HG02642 (cell line): ENCODE data around the gene MAP3K20.
"Not testable (repeated sequence)": the region's sequence is repeated elsewhere in the genome, so short reads cannot be mapped to it uniquely, and the experiment has no call there.

Experiments
- ATAC-seq: cut with Tn5 transposase; IDR thresholded peaks from one replicate; pipeline ENCODE4 v1.9.1; 2021; ENCODE audit warnings: mild to moderate bottlenecking; ENCODE audit not compliant: unreplicated experiment, poor library complexity

The MAP3K20 gene

GRCh38 chr2:173249661-173250641, 174.3 kb downstream of the MAP3K20 start:
- no peak for ATAC-seq

DNA sequence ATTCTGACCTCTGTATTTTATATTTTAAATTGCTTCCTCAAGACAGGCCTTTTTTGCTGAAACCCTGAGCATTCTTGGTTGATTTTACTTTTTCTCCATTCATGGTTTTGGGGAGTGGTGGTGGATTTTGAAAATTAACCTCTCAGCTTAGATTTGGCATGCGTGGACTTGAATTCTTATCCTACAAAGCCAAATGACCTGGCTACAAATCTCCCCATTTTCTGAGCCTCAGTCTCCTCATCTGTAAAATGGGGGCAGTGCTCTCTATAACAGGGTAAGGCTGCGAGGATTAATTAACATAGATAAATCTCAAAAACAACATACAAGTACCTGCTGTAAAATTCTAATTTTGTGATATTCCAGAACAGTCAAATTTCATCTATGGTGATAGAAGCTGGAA, 175.6 kb downstream of the MAP3K20 start:
- no peak for ATAC-seq

DNA sequence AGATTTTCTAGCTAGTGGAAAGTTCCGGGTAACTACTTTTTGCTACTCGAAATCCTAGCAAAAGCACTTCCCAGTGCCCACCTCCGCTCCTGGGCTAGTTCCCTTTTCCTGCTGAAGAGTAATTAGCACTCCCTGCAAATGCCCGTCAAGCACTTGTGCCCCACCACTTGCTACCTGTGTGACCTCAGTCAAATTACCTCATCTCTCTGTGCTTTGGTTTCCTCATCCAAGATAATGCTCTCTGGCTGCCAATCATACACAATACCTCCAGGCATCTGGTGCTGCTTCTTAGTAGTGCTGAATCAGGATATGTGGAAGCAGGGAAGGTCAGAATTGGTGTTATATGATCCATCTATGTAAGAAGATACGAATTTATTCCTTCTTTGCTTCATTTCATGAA, 176.9 kb downstream of the MAP3K20 start:
- no peak for ATAC-seq

GRCh38 chr2:173254659-173255058, 179.0 kb downstream of the MAP3K20 start:
- no peak for ATAC-seq

DNA sequence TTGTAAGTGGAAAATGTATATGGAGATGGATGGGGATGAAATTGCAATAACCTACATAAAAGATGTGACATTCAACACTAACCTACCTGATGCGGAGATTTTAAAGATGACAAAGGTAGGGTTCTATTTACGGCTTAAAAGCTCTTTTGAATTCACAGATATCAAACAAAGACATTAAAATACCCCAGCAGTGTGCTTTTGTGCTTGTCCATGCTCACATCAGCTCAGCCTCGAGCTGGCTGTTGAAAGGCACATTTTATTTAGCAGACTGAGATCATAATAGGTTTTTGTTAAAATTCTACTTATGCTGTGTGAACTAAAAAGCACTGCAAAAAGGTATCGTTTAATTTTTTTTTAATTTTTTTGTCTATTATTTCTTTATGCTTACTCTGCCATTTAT, 183.1 kb downstream of the MAP3K20 start:
- no peak for ATAC-seq

- not testable (repeated sequence) for ATAC-seq
Measured at GRCh38 chr2:173262356-173262755, 186.7 kb downstream of the MAP3K20 start.

GRCh38 chr2:173264151-173264550, 188.5 kb downstream of the MAP3K20 start:
- ATAC-seq = no peak

GRCh38 chr2:173264603-173265366, 189.1 kb downstream of the MAP3K20 start:
- peak; percentile 94 for ATAC-seq

GRCh38 chr2:173271135-173271534, 195.5 kb downstream of the MAP3K20 start:
- ATAC-seq = no peak

- ATAC-seq = no peak
Measured at GRCh38 chr2:173271825-173272224, 196.2 kb downstream of the MAP3K20 start.

- ATAC-seq = no peak
Measured at GRCh38 chr2:173272849-173273248, 197.2 kb downstream of the MAP3K20 start.

- no peak for ATAC-seq
Measured at GRCh38 chr2:173278794-173279526, 203.3 kb downstream of the MAP3K20 start.

GRCh38 chr2:173279527-173279868, 203.9 kb downstream of the MAP3K20 start:
- ATAC-seq = no peak

DNA sequence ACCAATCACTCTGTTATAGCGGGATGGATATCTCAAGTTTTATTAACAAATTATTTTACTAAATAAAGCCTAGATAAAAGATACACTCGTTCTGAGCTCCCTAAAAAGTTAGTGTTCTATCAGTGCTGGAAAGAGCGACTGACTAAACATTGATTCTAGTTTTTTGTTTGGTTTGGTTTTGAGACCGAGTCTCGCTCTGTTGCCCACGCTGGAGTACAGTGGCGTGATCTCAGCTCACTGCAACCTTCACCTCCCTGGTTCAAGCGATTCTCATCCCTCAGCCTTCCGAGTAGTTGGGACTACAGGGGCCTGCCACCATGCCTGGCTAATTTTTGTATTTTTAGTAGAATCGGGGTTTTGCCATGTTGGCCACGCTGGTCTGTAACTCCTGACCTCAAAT, 205.2 kb downstream of the MAP3K20 start:
- no peak for ATAC-seq

DNA sequence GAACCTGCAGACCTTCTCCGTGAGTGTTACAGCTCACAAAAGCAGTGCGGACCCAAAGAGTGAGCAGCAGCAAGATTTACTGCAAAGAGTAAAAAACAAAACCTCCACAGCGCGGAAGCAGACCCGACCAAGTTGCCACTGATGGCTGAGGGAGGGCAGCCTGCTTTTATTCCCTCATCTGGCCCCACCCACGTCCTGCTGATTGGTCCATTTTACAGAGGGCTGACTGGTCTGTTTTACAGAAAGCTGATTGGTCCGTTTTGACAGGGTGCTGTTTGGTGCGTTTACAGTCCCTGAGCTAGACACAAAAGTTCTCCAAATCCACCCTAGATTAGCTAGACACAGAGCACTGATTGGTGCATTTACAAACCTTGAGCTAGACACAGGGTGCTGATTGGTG, 206.3 kb downstream of the MAP3K20 start:
- ATAC-seq = not testable (repeated sequence)

DNA sequence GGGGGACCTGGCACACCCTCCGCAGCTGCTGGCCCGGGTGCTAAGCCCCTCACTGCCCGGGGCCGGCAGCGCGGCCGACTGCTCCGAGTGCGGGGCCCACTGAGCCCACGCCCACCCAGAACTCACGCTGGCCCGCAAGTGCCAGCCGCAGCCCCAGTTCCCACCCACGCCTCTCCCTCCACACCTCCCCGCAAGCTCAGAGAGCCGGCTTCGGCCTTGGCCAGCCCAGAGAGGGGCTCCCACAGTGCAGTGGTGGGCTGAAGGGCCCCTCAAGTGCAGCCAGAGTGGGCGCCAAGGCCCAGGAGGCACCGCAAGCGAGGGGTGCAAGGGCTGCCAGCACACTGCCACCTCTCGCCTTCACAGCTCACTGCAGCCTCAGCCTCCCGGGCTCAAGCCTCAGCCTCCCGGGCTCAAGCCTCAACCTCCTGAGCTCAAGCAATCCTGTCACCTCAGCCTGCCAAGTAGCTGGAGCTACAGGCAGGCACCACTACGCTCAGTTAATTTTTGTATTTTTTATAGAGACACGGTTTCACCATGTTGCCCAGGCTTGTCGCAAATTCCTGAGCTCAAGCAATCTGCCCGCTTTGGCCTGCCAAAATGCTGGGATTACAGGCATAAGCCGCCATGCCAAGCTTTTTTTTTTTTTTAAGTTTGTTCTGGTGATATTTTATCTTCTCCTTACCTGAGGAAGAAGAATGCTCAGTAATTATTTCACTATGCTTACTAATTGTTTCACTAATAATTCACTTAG, 207.3 kb downstream of the MAP3K20 start:
- no peak for ATAC-seq

DNA sequence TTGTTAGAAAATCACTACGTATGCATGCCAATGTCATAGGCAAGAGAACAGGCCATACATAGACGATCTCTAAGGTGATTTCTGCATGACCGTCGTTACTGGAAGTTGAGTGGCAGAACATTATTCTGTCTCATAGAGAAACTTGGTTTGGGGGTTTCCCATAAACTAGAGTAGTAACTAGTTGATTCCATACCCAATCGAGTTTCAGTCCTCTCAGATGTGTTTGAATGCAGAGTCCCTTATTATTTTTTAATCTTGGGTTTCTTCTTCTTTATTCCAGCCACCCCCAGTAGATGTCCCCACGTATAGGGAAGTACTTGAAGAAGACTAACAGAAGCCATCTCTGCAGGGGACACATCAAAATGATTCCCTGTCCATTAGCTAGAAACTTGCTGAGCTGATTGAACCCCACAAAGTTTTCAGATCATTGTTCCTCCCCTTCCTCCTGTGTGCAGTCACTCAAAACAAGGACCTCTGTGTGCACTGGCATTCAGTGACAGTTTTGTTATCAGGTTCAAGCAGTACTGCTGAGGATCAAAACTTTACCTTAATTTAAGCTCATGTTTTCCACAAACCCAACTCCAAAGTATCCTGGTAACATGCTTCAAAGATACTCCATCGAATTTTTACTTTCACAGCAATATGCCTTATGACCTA, 210.6 kb downstream of the MAP3K20 start:
- peak; percentile 85 for ATAC-seq

DNA sequence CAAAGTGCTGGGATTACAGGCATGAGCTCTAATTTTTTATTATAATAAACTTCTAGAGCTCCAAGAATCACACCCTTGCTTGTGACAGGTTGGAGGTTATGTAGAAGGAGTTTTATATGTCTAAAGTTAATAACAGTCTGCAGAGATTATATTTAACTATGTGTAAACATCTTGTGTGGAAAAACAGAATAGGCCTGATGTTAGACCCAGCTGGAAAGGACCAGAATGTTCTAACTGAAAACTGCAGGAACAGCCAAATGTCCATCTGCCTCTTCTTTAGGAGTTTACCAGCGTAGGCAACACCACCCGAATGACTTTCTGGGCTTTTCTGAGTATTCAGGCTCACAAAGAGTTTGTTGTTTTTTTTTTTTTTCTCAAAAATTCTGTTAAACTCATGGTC, 211.9 kb downstream of the MAP3K20 start:
- ATAC-seq = no peak

GRCh38 chr2:173288561-173288960, 212.9 kb downstream of the MAP3K20 start:
- ATAC-seq = no peak

DNA sequence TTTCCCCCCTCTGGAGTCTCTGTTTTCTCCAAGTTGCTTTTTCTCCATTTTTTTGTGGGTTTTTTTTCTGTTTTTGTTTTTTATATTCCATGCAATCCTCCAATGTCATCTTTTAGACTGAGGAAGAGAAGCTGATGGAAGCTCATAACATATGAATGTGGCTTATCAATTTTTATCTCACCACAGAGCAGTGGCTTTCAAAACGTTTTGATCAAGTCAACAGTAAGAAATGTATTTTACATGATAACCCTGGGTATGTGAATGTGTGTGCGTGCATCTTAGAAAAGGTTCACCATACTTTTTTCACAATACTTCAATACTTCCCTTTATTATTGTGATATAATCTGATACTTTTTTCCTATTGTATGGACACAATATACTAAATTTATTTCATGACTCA, 214.4 kb downstream of the MAP3K20 start:
- ATAC-seq = no peak
